ENCODE data around the gene MYO7B.

The MYO7B gene

DNA sequence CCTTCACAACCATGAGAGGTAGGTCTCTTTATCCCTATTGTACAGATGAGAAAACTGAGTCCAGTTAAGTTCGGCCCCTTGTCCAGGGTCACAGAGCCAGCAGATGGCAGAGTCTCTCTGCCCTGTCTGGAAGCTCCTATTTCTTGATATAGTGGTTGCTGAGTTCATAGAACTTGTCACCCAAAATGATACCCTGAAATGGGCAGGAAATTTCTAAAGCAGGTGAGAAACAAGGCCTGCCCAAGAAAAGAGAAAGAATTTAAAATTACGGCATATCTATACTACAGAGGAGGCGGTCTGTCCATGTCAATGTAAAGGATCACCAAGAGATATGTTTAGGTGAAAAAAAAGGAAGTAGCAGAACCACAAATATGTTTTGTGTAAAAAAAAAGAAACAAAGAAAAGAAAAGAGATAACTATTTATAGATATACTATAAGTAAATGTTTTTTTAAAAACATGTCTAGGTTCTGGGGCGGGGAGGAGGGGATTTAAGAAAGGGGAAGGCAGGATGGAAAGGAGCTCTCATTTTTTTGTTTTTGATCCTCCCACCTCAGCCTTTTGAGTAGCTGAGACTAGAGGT, 39.8 kb downstream of the MYO7B start:
- no peak for DNase-seq

- DNase-seq, result no peak
Measured at GRCh38 chr2:127575941-127576432, 40.5 kb downstream of the MYO7B start.

- no peak for DNase-seq
Measured at GRCh38 chr2:127576433-127577207, 41.1 kb downstream of the MYO7B start.

- no peak for DNase-seq
Measured at GRCh38 chr2:127577208-127577475, 41.7 kb downstream of the MYO7B start.

GRCh38 chr2:127577503-127577902, 42.0 kb downstream of the MYO7B start:
- no peak for DNase-seq

DNA sequence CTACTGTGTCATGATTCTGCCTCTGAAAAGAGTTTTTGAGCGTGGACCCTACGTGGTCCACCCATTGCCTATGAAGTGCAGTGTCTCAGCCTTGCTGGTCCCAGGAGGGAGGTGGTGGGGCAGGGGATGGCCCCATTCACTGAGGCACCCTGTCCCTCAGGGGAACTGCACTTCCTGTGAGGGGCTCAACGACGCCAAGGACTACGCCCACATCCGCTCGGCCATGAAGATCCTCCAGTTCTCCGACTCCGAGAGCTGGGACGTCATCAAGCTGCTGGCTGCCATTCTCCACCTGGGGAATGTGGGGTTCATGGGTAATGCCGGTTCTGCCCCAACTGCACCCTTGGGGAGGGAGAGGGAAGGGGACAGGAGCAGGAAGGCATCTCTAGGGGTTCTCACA, 42.5 kb downstream of the MYO7B start:
- DNase-seq, result no peak

DNA sequence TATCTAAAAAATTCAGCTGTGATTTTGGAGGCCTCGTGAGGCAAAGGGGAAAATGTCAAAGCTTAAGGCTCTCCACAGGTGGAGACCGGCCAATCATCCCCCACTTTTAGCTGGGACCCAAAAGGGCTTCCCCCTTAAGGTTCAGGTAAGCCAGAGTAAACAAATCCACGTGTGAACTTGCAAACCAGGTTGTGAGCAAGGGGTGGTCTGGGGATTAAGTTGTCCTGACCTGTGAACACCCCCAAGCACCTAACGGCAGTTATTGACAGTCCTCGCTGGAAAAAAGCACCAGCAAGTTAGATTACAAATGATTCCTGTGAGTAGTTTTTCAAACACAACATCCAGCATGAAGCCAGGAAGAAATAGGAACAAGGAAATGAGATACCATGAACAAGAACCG, 42.9 kb downstream of the MYO7B start:
- no peak for DNase-seq

- no peak for DNase-seq
Measured at GRCh38 chr2:127579231-127579630, 43.7 kb downstream of the MYO7B start.

GRCh38 chr2:127580167-127581049, 44.9 kb downstream of the MYO7B start:
- no peak for DNase-seq

DNA sequence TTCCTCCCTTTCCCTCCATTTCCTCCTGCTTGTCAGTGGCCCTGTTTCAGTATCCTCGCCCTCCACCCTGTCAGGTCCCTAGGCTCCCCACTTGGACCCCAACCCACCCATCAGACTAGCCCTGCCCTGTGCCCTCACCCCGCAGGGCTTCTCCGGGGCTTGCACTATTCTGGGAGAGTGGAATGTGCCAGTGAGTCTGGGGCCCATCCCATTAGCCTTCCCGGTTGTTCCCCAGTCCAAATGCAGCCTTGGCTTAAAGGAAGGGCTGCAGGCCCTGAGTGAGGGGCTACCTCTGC, 45.5 kb downstream of the MYO7B start:
- no peak for DNase-seq

- DNase-seq, result no peak
Measured at GRCh38 chr2:127581516-127582490, 46.3 kb downstream of the MYO7B start.

DNA sequence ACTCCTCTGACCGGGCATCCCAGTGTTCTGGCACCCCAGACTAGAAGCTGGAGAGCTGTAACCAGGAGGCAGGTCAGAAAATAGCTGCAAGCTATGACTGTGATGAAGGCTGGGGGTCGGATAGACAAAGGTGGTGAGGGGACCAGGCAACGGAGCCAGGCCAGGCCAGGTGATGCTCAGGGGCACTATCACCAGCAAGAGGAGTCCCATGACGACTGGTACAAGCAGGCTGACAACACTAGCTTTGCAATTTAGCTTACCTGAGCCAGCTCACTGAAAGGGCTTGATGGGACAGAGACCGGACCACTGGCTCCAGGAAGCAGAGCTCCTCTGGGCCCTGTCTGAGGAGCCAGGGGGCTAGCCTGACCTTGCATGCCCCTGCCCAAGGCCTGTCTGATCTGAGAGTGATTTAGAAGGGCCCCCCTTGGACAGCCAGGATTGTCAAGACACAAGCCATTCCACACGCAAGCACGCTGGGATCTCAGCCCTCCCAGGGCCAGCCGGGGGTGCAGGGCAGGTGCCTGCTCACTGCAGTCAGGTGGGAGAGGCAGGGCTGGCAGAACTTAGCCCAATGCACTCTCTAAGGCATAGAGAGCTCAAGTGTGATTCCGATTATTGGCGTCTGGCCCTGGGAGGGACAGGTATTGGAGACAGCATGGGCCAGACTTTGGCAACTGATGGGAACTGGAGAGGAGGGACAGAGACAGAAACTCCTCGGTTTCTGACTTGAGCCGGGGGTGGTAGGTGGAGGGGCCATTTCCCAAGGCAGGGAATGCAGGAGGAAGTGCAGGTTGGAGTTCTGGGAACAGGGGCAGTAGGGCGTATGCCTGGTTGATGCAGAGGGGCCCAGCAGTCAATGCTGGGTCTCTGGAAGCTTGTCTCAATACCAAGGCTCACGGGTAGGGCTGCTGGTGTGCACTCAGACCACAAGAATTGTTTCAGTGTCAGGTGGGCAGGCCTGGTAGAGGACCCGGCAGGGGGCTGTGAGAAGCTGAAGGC, 47.7 kb downstream of the MYO7B start:
- DNase-seq, result no peak

DNA sequence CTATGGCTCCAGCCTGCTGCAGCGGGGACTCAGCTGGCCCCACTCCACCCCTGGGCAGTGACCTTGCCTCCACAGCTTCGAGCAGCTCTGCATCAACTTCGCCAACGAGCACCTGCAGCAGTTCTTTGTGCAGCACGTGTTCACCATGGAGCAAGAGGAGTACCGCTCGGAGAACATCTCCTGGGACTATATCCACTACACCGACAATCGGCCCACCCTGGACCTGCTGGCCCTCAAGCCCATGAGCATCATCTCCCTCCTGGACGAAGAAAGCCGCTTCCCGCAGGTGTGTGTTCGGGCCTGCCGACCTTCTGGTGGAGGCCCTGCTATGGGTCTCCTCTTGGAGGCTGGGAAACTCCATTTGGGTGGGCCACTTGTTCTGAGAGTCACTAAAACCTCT, 48.6 kb downstream of the MYO7B start:
- no peak for DNase-seq

- no peak for DNase-seq
Measured at GRCh38 chr2:127584516-127585033, 49.1 kb downstream of the MYO7B start.

- no peak for DNase-seq
Measured at GRCh38 chr2:127585270-127585807, 49.9 kb downstream of the MYO7B start.

DNA sequence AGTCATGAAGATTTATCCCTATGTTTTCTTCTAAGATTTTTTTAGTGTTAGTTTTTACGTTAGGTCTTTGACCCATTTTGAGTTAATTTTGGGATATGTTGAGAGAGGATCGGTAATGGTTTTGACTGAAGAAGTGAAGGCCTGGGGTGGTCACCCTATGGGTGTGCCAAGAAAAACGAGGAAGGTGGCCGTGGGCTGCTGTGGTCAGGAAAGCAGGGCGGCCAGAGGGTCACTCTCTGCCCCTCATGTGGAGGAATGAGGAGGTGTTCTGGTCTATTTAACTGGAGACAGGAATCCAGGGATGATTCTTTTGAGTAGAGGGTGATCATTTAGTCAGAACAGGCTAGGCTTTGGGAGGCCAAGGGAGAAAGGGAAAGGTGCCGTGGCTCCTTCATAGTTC, 50.7 kb downstream of the MYO7B start:
- no peak for DNase-seq

DNA sequence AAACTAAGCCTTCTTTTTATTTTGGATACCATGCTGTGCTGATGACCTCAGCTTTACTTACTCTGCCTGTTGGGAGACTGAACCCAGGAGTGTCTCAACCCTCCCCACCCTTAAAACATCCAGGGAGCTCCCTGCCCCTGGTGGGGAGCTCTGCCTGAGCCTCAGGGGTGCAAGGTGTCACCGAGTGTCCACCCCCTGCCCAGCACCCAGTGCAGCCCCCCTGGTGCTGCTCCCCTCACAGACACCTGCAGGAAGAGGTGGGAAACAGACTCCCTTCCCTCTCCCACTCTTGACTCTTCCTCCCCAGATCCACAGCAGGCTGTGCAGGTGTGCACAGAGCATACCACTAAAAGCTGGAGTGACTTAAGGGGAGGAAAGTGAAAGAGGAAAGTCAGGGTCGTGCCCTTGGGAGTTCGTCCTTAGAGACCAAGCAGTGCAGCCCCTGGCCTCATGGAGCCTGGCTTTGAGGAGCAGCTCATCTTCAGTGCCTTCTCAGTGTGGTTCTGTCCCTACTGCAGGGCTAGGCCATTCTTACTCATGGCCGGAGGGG, 51.3 kb downstream of the MYO7B start:
- DNase-seq, result no peak

DNA sequence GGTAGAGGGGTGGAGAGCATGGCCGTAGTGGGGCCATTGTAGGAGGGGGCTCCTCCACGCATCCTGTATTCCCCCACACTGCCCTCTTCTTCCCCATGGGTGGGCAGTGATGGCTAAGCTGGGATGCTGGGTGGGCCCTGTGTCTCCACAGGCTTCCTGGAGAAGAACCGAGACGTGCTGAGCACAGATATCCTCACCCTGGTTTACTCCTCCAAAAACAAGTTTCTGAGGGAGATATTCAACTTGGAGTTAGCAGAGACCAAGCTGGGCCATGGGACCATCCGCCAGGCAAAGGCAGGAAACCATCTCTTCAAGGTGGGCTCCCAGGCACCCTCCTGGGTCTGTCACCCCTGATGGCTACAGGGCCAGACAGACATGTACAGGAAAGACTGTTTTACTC, 52.8 kb downstream of the MYO7B start:
- DNase-seq, result no peak

DNA sequence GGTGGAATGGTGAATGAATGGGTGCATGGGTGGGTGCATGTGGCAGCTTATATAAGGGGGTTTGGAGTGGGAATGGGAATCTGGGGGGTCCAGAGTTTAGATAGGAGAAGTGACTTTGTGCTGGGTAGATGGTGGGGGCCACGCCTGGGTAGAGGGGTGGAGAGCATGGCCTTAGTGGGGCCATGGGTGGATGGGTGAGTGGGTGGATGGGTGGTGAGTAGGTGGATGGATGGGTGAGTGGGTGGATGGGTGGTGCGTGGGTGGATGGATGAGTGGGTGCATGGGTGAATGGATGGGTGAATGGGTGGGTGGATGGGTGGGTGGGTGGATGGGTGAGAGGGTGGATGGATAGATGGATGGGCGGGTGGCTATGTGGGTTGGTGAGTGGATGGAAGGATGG, 53.9 kb downstream of the MYO7B start:
- no peak for DNase-seq

DNA sequence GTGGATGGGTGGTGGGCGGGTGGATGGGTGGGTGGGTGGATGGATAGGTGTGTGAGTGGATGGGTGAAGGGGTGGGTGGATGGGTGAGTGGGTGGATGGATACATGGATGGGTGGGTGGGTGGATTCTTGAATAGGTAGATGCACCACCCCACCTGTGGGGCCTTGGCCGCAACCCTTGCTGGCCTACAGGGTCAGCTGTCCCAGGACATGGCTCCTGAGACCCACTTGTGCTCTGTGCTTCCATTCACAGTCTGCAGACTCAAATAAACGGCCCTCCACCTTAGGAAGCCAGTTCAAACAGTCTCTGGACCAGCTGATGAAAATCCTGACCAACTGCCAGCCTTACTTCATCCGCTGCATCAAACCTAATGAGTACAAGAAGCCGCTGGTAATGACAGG, 54.4 kb downstream of the MYO7B start:
- DNase-seq, result no peak

Measured in activated CD4-positive, alpha-beta T cell treated with anti-CD3 and anti-CD28 coated beads, Interleukin-2, Interleukin-6, amounts not matched to agents 100 ng/mL and 50 ng/mL, durations not matched to agents 16 hours and 8 hours (primary cell).